Lower lobe of right lung (tissue), 2 donors: Measurements from ENCODE around the gene OXCT1. TPM values are rescaled to one million over a fixed set of nuclear protein-coding genes. Genes with fewer than 3 reads are reported as not detected.

Source experiments
- ATAC-seq, 2 donors: fragments of 200-7000 bp; cut with Tn5 transposase; one replicate each; pipeline ENCODE4 v1.9.1; 2020 to 2022; ENCODE audit warnings: mild to moderate bottlenecking in 2 of 2, moderate library complexity in 2 of 2
- DNase-seq: peaks from one replicate; pipeline ENCODE4 v3.0.0-alpha.2; 2020
- H3K27ac ChIP-seq: fragments of 200-600 bp; one replicate; pipeline ENCODE4 v1.8.0; 2022
- H3K27me3 ChIP-seq: fragments of 200-600 bp; one replicate; pipeline ENCODE4 v1.8.0; 2022; ENCODE audit warnings: low read depth
- H3K36me3 ChIP-seq: fragments of 200-600 bp; one replicate; pipeline ENCODE4 v1.8.0; 2022; ENCODE audit warnings: mild to moderate bottlenecking
- H3K4me1 ChIP-seq: fragments of 200-600 bp; one replicate; pipeline ENCODE4 v1.8.0; 2022
- H3K4me3 ChIP-seq: fragments of 200-600 bp; one replicate; pipeline ENCODE4 v1.8.0; 2022; ENCODE audit warnings: mild to moderate bottlenecking
- H3K9me3 ChIP-seq: fragments of 200-600 bp; one replicate; pipeline ENCODE4 v1.8.0; 2022
- intact Hi-C: fragments of 100-400 bp; cut with DNase I; formaldehyde crosslinking; loops from one replicate; pipeline ENCODE4 v1.11.0; 2022
- total RNA-seq: library from RNA; stranded (reverse); fragmentation: NEBNext Ultra II Directional; extraction: Animal tissue kit (Norgen Biotek cat#: 25700); gene quantifications from one replicate; pipeline ENCODE4 v1.2.1, GENCODE V29; 2021
- TF ChIP-seq, protein P1 (sequence below): fragments of 200-600 bp; IDR thresholded peaks from one replicate; pipeline ENCODE4 v1.8.0; 2022; ENCODE audit warnings: antibody characterized with exemption, mild to moderate bottlenecking
- donor health status: DM: no; HTN: yes; CAD: no; lungs with severe emphysema.

The OXCT1 gene
- total RNA-seq, 1 donor from 2014 or later, result 10.2 TPM

DNA sequence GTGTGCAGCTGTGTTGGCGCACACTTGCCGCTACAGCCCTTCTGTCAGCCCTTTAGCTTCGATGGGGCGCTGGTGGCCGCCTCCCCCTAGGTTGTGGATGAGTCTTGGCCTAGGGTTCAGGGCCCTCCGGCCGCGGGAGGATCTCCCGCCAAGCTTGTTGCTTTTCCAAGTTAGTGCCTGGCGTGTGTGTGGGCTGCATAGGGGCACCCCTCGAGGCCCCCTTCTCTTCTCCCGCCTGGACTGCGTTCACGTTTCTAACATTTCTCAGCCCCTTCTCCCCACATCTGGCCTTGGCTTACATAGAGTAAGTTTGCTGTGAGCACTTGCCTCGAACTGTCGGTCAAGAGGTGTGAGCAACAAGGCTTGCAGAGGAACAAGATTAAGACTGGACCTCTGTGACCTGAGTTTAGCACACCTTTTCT lies 413 bp upstream of the OXCT1 start:
- H3K4me3 ChIP-seq, result peak overlapping the region; percentile 79
- DNase-seq (no peak), ATAC-seq (no peak)
- no peaks in the 10 kb centered on the region for H3K36me3 ChIP-seq
- intact Hi-C loops, result no loop called here
- H3K9me3 ChIP-seq, result no peaks in the 10 kb centered on the region
- no peaks in the 10 kb centered on the region for H3K27me3 ChIP-seq
- H3K27ac ChIP-seq, result peak overlapping the region; percentile 86
- TF ChIP-seq, protein P1, sequence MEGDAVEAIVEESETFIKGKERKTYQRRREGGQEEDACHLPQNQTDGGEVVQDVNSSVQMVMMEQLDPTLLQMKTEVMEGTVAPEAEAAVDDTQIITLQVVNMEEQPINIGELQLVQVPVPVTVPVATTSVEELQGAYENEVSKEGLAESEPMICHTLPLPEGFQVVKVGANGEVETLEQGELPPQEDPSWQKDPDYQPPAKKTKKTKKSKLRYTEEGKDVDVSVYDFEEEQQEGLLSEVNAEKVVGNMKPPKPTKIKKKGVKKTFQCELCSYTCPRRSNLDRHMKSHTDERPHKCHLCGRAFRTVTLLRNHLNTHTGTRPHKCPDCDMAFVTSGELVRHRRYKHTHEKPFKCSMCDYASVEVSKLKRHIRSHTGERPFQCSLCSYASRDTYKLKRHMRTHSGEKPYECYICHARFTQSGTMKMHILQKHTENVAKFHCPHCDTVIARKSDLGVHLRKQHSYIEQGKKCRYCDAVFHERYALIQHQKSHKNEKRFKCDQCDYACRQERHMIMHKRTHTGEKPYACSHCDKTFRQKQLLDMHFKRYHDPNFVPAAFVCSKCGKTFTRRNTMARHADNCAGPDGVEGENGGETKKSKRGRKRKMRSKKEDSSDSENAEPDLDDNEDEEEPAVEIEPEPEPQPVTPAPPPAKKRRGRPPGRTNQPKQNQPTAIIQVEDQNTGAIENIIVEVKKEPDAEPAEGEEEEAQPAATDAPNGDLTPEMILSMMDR, result no peak
- peaks cover 15% of the 10 kb centered on the region for H3K4me1 ChIP-seq

DNA sequence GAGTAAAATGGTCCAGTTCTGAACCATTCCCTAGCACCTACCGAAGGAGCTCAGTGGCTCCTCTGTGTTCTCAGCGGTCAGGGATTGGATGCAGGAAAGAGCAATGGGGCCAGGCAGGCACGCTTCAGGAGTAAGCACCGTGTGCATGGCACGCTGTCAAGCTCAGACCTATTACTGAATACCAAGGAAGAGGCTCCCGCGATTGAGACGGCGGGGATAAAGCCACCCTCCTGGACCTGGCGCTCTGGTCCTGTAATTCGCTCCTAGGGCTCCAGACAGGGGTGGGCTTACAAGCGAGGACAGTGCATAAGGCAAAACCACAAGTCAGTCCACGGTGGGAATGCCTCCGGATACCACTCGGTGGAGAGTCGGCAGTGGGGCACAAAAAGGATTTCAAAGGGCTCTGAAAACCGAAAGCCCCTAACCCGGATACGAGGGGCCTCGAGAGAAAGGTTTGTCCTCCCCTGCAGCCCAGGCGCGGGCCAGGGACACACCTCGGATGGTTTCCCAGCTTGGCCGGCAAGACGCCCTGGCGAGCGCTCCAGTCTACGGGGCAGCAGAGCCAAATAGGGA lies 988 bp downstream of the OXCT1 start:
- Histone ChIP-seq H3K9me3 (no peaks in the 10 kb centered on the region), H3K27me3 (no peaks in the 10 kb centered on the region), H3K4me1 (peaks cover 15% of the 10 kb centered on the region), H3K4me3 (peak overlapping the region; percentile 79), H3K36me3 (no peaks in the 10 kb centered on the region), H3K27ac (peak overlapping the region; percentile 86)
- intact Hi-C loops, result no loop called here
- DNase-seq (peak; percentile 46), ATAC-seq (peak; percentile 5 to 9)
- TF ChIP-seq, protein P1, result no peak

GRCh38 chr5:41863871-41864486 lies 6.2 kb downstream of the OXCT1 start:
- Histone ChIP-seq H3K9me3 (no peaks in the 10 kb centered on the region), H3K27me3 (no peaks in the 10 kb centered on the region), H3K4me1 (peaks cover 3% of the 10 kb centered on the region), H3K36me3 (peaks cover 18% of the 10 kb centered on the region), H3K4me3 (no peak overlapping the region), H3K27ac (no peak overlapping the region)
- ATAC-seq (no peak), DNase-seq (no peak)
- intact Hi-C loops, result no loop called here
- TF ChIP-seq, protein P1, result no peak

DNA sequence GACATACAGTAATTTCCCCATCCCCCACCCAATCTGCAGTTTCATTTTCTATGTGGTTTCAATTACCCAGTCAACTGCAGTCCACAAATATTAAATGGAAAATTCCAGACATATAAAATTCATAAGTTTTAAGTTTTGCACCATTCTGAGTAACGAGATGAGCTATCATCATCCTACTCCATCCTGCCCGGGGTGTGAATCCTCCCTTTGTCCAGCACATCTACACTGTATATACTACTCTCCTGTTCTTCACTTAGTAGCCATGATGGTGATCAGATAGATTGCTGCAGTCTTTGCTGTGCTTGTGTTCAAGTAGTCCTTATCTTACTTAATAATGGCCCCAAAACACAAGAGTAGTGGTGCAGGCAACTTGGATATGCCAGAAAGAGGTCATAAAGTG lies 11.3 kb downstream of the OXCT1 start:
- Histone ChIP-seq H3K27ac (no peak overlapping the region), H3K4me1 (no peaks in the 10 kb centered on the region), H3K27me3 (no peaks in the 10 kb centered on the region), H3K9me3 (no peaks in the 10 kb centered on the region), H3K36me3 (peaks cover 19% of the 10 kb centered on the region), H3K4me3 (no peak overlapping the region)
- intact Hi-C loops, result no loop called here
- no peak for ATAC-seq
- DNase-seq, result no peak
- TF ChIP-seq, protein P1, result no peak

- Histone ChIP-seq H3K4me3 (no peak overlapping the region), H3K9me3 (no peaks in the 10 kb centered on the region), H3K36me3 (peaks cover 27% of the 10 kb centered on the region), H3K27ac (no peak overlapping the region), H3K27me3 (no peaks in the 10 kb centered on the region), H3K4me1 (no peaks in the 10 kb centered on the region)
- TF ChIP-seq, protein P1, result no peak
- no peak for DNase-seq
- intact Hi-C loops, result no loop called here
- no peak for ATAC-seq
These were observed 12.2 kb downstream of the OXCT1 start for GRCh38 chr5:41857989-41858388.
